ENCODE data around the gene SPCS2. TPM values are rescaled to one million over a fixed set of nuclear protein-coding genes. Genes with fewer than 3 reads are reported as not detected.

SPCS2 gene
- 18.1 and 28.0 TPM in 2 replicates for total RNA-seq

DNA sequence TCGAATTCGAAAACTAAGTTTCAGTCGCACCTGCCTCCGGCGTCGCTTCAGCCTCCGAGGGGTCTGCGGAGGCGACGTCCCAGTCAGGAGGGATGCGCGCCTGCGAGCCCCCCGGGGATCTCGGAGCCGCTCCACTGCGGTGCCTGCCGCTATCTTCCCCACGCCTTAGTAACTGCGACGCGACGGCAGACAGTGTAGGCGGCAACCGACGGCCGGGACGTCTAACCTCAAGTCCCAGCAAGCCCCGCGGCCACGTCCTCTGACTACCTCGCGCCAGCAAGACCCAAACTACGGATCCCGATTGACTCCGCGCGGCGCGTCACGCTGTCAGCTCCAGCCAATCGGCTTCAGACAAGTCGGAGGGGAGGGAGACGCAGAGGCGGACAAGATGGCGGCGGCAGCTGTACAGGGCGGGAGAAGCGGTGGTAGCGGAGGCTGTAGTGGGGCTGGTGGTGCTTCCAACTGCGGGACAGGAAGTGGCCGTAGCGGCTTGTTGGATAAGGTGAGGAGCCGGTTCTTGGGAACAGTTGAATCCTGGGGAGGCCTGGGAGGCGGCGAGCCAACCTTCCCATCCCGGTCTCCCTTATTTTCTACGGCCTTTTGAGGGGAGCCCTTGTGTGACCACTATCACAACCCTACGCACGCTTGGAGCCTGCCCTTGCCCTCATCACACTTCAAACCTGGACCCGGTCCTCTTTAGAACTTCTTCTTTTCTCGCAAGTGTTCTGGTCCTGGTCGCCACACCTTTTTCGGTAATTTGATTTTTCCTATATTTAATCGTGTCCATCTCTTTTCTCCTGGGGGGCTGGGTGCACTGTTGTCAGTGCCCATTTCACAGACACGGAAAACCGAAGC lies at the start of gene SPCS2, which contains the start of gene XRRA1:
TSS of gene SPCS2 (plus strand) at position 369 of the 855 bp plus-strand sequence. CDS start at position 389, 20 bp downstream.
TSS of gene XRRA1 (minus strand) at position 194 of the 855 bp plus-strand sequence. CDS start 8,213 bp downstream, outside the sequence.

DNA sequence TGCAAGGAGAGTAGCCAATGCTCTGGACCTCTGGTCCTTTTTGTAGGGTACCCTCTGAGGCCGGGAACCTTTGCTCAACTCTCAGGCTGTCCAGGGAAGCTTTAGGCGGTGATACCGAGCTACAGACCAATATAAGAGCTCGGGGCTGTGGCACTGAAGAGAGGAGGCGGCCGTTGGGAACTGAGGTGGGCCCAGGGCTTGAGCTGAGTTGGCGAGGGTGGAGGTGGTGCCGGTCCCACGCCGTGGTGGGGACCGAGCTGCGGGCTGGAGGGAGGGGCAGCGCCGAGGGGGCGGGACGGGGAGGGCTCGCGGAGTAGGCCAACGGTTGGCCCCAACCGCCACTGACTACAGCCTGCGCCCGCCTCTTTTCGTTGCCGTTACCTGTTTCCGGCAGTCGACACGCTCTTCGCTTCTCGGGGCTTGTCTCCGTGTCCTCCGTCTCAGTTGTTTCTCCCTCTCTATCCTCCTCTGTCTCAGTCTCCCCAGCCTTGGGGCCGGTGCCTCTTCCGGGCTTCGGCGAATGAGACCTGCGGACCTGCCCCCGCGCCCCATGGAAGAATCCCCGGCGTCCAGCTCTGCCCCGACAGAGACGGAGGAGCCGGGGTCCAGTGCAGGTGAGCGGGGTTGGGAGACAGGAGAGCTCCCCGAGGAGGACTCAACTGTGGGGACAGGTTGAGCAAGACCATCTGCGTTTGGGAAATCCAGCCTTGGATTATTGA lies 39.6 kb downstream of the SPCS2 start, which contains the start of gene NEU3:
TSS of gene NEU3 (plus strand) at position 393 of the 719 bp plus-strand sequence. CDS start at position 521, 128 bp downstream.

Other genes with a start within 250 kb of the SPCS2 start
- not detected in 2 replicates for gene CHRDL2, start 217.8 kb upstream of the SPCS2 start, total RNA-seq
- gene RNF169, start 200.4 kb upstream of the SPCS2 start, total RNA-seq, result 7.5 and 9.6 TPM in 2 replicates
- gene XRRA1, start 175 bp upstream of the SPCS2 start, total RNA-seq, result 6.0 and 13.2 TPM in 2 replicates
- 8.8 and 10.0 TPM in 2 replicates for gene NEU3, start 39.7 kb downstream of the SPCS2 start, total RNA-seq
- 0.13 TPM in 1 of 2 replicates, not detected in the other for gene OR2AT4, start 147.6 kb downstream of the SPCS2 start, total RNA-seq
- 2.3 and 25.1 TPM in 2 replicates for gene SLCO2B1, start 201.8 kb downstream of the SPCS2 start, total RNA-seq

Measured in mesangial cell (primary cell).